ENCODE measurements around the gene ARMC5.

ARMC5 gene

DNA sequence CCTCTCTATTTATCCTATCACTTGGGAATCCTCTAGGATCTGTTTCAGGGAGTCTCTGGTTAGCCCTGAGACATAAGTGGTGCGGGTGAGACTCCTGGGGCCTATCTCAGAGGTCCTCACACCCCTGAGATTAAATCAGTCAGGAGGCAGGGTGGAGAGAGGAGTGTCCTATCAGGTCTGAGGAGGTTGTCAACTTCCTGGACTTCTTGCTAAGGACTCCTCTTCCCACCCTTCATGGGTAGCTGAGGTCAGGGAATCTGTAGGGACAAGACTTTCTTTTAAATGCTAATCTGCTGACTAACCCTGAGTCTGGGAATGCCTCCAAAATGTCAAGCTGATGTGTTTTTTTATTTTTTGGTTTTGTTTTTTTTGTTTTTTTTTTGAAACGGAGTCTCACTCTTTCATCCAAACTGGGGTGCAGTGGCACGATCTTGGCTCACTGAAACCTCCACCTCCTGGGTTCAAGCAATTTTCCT is 6.6 kb upstream of the ARMC5 start:
- no peaks in the 10 kb centered on the region for H3K9me3 ChIP-seq (ENCODE audit: insufficient read depth, low read depth, low read length)
- H3K9ac ChIP-seq (ENCODE audit: low read depth, low read length), result no peak overlapping the region
- H3K36me3 ChIP-seq (ENCODE audit: insufficient read depth, low read length), result 0 out of 2 replicates have a peak, but pooled peaks cover 4% of the 10 kb centered on the region
- peaks cover 27% of the 10 kb centered on the region for H3K4me1 ChIP-seq (ENCODE audit: insufficient read depth, low read length)
- H3K27me3 ChIP-seq (ENCODE audit: insufficient read depth, low read length), result no peaks in the 10 kb centered on the region
- 48% methylated on average over 3 of the region's 3 CpGs for WGBS
- H3K27ac ChIP-seq (ENCODE audit: low read depth, low read length), result peak overlapping the region; percentile 21; the same call in 1 of the 2 replicates
- H3K4me3 ChIP-seq (ENCODE audit: low read length), result no peak overlapping the region

DNA sequence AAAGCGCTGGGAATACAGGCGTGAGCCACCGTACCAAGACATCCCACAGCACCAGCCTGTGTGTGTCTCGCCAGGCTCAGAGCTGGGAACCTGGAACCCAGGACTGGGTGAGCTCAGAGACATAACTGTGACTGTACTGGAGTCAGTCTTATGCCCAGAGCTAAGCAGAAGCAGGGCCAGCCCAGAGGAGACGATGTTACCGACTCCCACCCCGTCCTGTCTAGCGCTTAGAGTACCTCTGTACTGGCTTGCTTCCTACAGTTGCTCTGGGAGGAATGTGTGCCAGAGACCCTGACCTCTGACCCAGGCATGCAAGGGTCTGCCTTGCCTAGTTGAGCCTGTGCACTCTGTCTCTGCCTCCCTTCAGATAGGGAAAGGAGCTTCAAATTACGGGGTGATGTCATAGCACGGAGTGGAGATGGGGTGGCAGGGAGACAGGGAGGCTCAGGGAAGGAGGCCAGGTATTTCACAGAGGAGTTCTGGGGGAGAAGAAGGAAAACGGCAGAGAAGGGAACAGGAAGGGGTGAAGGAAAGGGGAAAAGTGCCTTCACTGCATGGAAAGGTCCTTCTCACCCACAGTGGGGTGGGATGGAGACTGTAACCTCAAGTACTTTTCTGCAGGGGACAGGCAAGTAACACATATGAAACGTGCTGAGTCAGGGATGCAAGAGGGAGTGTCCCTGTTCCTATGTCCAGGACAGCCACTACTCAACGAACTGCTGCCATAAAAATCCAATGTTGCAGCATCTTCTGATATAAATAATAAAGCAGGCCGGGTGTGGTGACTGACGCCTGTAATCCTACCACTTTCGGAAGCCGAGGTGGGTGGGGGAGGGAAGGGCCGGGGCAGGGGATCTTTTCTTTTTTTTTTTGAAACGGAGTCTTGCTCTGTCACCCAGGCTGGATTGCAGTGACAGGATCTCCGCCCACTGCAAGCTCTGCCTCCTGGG is 5.8 kb upstream of the ARMC5 start:
- H3K27me3 ChIP-seq (ENCODE audit: insufficient read depth, low read length), result no peaks in the 10 kb centered on the region
- no peaks in the 10 kb centered on the region for H3K9me3 ChIP-seq (ENCODE audit: insufficient read depth, low read depth, low read length)
- 38% methylated on average over 20 of the region's 20 CpGs for WGBS
- H3K4me1 ChIP-seq (ENCODE audit: insufficient read depth, low read length), result peaks cover 27% of the 10 kb centered on the region
- H3K4me3 ChIP-seq (ENCODE audit: low read length), result no peak overlapping the region
- peak overlapping the region; percentile 24; the same call in 1 of the 2 replicates for H3K27ac ChIP-seq (ENCODE audit: low read depth, low read length)
- H3K9ac ChIP-seq (ENCODE audit: low read depth, low read length), result no peak overlapping the region
- H3K36me3 ChIP-seq (ENCODE audit: insufficient read depth, low read length), result 0 out of 2 replicates have a peak, but pooled peaks cover 4% of the 10 kb centered on the region

DNA sequence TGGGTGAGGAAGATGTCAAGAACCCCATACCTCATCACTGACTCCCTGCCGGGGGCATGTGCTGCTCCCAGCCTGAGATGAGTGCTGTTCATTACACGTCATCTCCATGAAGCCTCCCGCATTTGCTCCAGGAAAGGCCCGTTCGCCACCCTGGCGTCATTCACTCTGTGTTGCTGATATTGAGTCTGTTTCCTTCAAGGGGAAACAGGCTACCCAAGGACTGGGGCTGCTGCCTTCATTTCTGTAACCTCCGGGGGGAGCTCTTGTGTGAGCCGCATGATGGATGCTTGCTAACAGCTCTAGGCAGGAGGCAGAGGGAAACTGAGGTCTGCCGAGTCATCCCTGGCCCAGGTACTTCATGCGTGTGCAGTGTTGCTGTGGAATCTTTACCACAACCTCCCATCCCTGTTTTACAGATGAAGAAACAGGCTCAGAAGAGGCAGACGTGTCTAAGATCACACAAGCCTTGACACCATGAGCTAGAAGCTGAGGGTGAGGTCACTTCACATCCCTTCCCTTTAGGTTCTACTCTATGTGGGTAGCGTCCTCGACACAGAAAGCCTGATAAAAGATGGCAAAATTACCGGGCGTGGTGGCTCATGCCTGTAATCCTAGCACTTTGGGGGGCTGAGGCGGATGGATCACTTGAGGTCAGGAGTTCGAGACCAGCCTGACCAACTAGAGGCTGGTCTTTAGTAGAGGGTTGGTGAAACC is 3.5 kb upstream of the ARMC5 start:
- Histone ChIP-seq H3K9ac (ENCODE audit: low read depth, low read length) (no peak overlapping the region), H3K4me1 (ENCODE audit: insufficient read depth, low read length) (peaks cover 27% of the 10 kb centered on the region), H3K27ac (ENCODE audit: low read depth, low read length) (no peak overlapping the region), H3K4me3 (ENCODE audit: low read length) (no peak overlapping the region), H3K9me3 (ENCODE audit: insufficient read depth, low read depth, low read length) (no peaks in the 10 kb centered on the region), H3K27me3 (ENCODE audit: insufficient read depth, low read length) (no peaks in the 10 kb centered on the region), H3K36me3 (ENCODE audit: insufficient read depth, low read length) (0 out of 2 replicates have a peak, but pooled peaks cover 4% of the 10 kb centered on the region)
- 83% methylated on average over 17 of the region's 17 CpGs for WGBS

DNA sequence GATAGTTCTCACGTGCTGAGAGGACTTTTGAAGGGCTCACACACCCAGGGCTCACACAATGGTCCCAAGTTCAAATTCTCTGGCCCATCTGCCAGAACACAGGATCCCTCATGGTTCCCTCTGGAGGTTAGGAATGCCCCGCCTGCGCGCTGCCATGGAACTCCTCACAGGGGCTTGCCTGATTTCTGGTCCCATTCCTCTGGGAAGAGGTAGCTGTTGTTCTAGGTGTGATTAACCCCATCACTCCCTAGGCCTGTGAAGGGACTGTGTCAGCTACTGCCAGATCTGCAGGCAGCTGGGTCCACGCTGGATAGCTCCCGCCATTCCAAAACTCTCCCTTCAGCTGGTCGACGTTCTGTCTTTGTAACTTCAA is 2.3 kb upstream of the ARMC5 start:
- H3K4me3 ChIP-seq (ENCODE audit: low read length), result no peak overlapping the region
- H3K27ac ChIP-seq (ENCODE audit: low read depth, low read length), result no peak overlapping the region
- H3K27me3 ChIP-seq (ENCODE audit: insufficient read depth, low read length), result no peaks in the 10 kb centered on the region
- 0 out of 2 replicates have a peak, but pooled peaks cover 4% of the 10 kb centered on the region for H3K36me3 ChIP-seq (ENCODE audit: insufficient read depth, low read length)
- H3K9me3 ChIP-seq (ENCODE audit: insufficient read depth, low read depth, low read length), result no peaks in the 10 kb centered on the region
- no peak overlapping the region for H3K9ac ChIP-seq (ENCODE audit: low read depth, low read length)
- H3K4me1 ChIP-seq (ENCODE audit: insufficient read depth, low read length), result peaks cover 20% of the 10 kb centered on the region
- 89% methylated on average over 8 of the region's 8 CpGs for WGBS

DNA sequence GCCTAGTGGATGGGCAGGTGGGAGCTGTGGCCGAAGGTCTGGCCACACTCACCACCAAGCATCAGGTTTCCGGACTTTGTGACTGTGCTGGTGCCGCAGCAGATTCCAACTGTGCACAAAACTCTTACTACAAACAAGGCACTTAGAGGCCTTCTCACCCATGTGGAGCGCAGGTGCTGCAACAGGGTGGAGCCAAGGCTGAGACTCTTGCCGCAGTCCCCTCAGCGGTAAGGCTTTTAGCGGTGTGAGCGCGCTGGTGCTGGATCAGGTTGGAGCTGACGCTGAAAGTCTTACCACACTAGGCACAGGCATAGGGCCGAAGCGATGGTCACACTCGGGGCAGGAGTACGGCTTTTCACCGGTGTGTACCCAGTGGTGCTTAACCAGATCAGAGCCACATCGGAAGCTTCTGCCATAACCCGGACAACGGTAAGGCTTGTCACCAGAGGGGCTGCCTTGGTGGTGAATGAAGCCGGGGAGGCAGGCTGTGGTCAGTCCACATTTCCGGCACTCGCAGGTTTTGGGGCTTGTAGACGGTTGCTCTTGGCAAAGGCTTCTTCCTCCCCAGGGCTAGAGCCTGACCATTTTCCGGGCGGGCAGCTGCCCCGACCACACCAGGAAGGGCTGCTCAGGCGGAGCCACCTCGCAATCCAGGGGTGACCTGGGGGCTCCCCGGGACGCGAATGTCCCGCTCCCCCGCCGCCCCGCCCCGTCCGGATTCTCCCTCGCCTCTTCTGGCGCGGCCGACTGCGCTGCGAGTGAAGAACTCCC is 1.0 kb upstream of the ARMC5 start:
- Histone ChIP-seq H3K4me3 (ENCODE audit: low read length) (peak overlapping the region; percentile 89), H3K27me3 (ENCODE audit: insufficient read depth, low read length) (no peaks in the 10 kb centered on the region), H3K36me3 (ENCODE audit: insufficient read depth, low read length) (0 out of 2 replicates have a peak, but pooled peaks cover 5% of the 10 kb centered on the region), H3K9ac (ENCODE audit: low read depth, low read length) (peak overlapping the region; percentile 99), H3K4me1 (ENCODE audit: insufficient read depth, low read length) (peaks cover 7% of the 10 kb centered on the region), H3K9me3 (ENCODE audit: insufficient read depth, low read depth, low read length) (no peaks in the 10 kb centered on the region), H3K27ac (ENCODE audit: low read depth, low read length) (peak overlapping the region; percentile 100)
- WGBS, result 3% methylated on average over 42 of the region's 42 CpGs

DNA sequence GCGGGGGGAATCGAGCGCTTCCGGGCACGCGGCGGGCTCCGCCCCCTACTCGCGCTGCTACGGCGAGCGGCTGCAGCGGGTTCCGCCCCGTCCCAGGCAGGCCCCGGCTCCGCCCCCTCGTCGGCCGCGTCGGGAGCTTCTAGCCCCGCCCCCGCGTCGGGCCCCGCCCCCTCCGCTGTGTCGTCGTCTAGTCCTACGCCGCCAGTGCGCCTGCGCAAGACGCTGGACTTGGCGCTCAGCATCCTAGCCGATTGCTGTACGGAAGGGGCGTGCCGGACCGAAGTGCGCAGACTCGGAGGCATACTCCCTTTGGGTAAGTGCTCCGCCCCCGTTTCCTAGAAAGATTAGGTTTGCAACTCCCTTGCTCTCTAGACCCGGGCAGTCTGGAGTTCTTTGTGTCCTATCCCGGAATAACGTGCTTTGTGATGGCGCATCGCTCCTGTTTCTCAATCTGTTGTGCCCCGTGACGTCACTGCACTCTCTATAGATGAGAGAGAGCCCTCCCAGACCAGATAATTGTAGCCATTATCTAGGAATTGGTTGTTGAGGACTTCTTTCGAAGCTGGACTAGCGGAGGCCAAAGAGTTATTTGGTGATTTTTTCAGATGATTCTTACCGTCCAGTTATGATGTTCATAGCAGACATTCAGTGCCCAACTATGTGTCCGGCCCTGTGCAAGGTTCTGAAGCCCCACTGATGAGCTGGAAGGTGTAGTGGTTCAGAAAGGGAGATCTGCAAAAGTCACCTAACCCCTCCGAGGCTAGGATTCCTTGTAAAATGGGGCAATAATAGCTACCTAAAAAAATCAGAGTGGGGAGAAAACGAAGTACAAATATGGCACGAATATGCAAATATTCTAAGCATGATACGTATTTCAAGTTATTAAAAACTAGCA is 633 bp downstream of the ARMC5 start:
- WGBS, result 6% methylated on average over 61 of the region's 61 CpGs
- Histone ChIP-seq H3K36me3 (ENCODE audit: insufficient read depth, low read length) (peaks cover 14% of the 10 kb centered on the region; the same call in 1 of the 2 replicates), H3K4me1 (ENCODE audit: insufficient read depth, low read length) (no peaks in the 10 kb centered on the region; the same call in 1 of the 2 replicates), H3K9me3 (ENCODE audit: insufficient read depth, low read depth, low read length) (no peaks in the 10 kb centered on the region), H3K27me3 (ENCODE audit: insufficient read depth, low read length) (no peaks in the 10 kb centered on the region), H3K4me3 (ENCODE audit: low read length) (peak overlapping the region; percentile 89), H3K27ac (ENCODE audit: low read depth, low read length) (peak overlapping the region; percentile 100), H3K9ac (ENCODE audit: low read depth, low read length) (peak overlapping the region; percentile 99)

DNA sequence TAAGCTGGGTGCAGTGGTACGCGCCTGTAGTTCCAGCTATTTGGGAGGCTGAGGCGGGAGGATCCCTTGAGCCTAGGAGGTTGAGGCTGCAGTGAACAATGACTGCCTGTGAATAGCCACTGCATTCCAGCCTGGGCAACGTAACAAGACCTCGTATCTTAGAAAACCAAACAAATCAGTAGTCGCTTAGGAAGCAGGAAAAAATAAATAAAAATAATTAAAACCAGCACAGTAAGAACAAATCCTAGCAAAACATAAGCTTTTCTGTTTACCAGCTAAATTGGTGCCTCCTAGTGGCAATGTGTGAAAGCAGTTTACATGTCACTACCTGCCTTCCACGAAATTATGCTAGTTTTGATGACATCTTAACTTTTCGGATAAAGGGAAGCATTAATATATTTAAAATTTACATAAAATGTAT is 1.3 kb downstream of the ARMC5 start:
- Histone ChIP-seq H3K36me3 (ENCODE audit: insufficient read depth, low read length) (peaks cover 14% of the 10 kb centered on the region; the same call in 1 of the 2 replicates), H3K4me1 (ENCODE audit: insufficient read depth, low read length) (no peaks in the 10 kb centered on the region; the same call in 1 of the 2 replicates), H3K27me3 (ENCODE audit: insufficient read depth, low read length) (no peaks in the 10 kb centered on the region), H3K9ac (ENCODE audit: low read depth, low read length) (peak overlapping the region; percentile 81; the same call in 1 of the 2 replicates), H3K9me3 (ENCODE audit: insufficient read depth, low read depth, low read length) (no peaks in the 10 kb centered on the region), H3K27ac (ENCODE audit: low read depth, low read length) (no peak overlapping the region), H3K4me3 (ENCODE audit: low read length) (peak overlapping the region; percentile 86)
- WGBS, result 81% methylated on average over 4 of the region's 8 CpGs

DNA sequence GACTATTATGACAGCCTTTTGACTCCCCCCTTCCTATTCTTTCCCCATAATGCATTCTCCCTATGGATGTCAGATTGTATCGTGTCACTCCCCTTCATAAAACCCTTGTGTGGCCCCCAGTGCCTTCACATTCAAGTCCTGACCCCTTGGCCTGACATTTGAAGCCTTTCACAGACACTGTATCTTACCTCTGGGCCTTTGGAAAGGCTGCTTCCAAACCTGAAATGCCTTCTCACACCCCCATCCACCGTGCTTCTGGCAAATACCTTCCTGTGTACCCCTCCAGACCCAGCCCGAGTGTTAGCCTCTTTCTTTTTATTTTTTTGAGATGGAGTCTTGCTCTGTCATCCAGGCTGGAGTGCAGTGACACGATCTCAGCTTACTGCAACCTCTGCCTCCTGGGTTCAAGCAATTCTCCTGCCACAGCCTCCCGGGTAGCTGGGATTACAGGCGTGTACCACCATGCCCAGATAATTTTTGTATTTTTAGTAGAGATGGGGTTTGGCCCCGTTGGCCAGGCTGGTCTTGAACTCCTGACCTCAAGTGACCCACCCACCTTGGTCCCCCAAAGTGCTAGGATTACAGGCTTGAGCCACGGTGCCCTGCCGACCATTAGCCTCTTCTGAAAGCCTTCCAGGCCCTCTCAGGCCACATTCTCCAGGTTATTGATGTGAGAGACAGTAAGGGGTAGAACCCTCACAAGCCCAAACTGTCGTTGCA is 2.1 kb downstream of the ARMC5 start:
- H3K36me3 ChIP-seq (ENCODE audit: insufficient read depth, low read length), result peaks cover 14% of the 10 kb centered on the region; the same call in 1 of the 2 replicates
- no peak overlapping the region for H3K9ac ChIP-seq (ENCODE audit: low read depth, low read length)
- H3K27me3 ChIP-seq (ENCODE audit: insufficient read depth, low read length), result no peaks in the 10 kb centered on the region
- H3K27ac ChIP-seq (ENCODE audit: low read depth, low read length), result no peak overlapping the region
- WGBS, result 96% methylated on average over 10 of the region's 10 CpGs
- no peaks in the 10 kb centered on the region; the same call in 1 of the 2 replicates for H3K4me1 ChIP-seq (ENCODE audit: insufficient read depth, low read length)
- H3K9me3 ChIP-seq (ENCODE audit: insufficient read depth, low read depth, low read length), result no peaks in the 10 kb centered on the region
- no peak overlapping the region for H3K4me3 ChIP-seq (ENCODE audit: low read length)

DNA sequence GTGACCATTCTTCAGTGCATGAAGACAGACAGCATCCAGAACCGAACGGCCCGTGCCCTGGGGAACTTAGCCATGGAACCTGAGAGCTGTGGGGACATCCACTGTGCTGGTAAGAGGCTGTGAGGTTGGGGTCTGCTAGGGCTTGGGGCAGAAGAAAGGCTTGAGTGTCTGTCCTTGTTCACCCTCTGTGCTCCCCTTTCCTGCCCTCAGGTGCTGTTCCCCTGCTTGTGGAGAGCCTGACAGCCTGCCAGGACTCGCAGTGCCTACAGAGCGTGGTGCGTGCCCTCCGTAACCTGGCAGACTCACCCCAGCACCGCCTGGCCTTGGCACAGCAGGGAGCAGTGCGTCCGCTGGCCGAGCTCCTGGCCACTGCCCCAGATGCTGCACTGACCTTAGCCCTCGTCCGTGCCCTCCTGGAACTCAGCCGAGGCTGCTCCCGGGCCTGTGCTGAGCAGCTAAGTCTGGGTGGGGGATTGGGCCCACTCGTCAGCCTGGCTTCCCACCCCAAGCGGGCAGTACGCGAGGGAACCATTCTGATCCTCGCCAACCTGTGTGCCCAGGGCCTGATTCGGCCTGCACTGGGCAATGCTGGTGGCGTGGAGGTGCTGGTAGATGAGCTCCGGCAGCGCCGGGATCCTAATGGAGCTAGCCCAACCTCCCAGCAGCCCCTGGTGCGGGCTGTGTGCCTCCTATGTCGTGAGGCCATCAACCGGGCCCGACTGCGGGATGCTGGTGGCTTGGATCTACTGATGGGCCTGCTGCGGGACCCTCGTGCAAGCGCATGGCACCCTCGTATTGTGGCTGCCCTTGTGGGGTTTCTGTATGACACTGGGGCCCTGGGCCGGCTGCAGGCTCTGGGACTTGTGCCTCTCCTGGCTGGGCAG is 2.9 kb downstream of the ARMC5 start:
- H3K36me3 ChIP-seq (ENCODE audit: insufficient read depth, low read length), result peaks cover 12% of the 10 kb centered on the region; the same call in 1 of the 2 replicates
- H3K27ac ChIP-seq (ENCODE audit: low read depth, low read length), result no peak overlapping the region
- WGBS, result 96% methylated on average over 35 of the region's 35 CpGs
- H3K9ac ChIP-seq (ENCODE audit: low read depth, low read length), result no peak overlapping the region
- H3K4me3 ChIP-seq (ENCODE audit: low read length), result no peak overlapping the region
- H3K9me3 ChIP-seq (ENCODE audit: insufficient read depth, low read depth, low read length), result no peaks in the 10 kb centered on the region
- no peaks in the 10 kb centered on the region for H3K27me3 ChIP-seq (ENCODE audit: insufficient read depth, low read length)
- no peaks in the 10 kb centered on the region; the same call in 1 of the 2 replicates for H3K4me1 ChIP-seq (ENCODE audit: insufficient read depth, low read length)

All from HUES64 (cell line).